ENCODE results near the gene HBEGF. TPM values are rescaled to one million over a fixed set of nuclear protein-coding genes. Genes with fewer than 3 reads are reported as not detected.

Gene HBEGF
- total RNA-seq, 1 experiment from 2014 or later: 2.4 TPM

DNA sequence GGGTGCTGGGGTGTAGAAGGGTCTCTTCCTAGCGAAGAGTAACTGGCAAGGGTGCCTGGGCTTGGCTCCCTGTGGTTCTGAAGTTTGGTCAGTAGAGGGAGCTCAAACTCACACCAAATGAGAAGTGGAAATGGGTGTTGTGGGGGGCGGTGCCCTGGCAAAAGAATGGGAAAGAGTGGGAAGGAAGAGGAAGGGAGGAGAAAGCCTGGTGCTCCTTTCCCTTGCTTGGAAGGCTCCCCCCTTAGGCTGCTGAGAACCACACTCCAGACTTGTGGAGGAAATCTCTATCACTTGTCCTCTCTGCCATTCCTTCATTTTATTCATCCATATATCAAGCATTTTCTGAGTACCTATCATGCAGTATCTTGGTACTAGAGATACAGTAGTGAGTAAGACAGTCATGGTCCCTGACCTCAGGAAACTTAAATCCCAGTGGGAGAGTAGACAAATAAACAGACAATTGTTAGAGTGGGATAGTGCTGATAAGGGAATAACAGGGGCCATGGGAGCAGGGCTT lies 26.6 kb upstream of the HBEGF start:
- H3K27ac ChIP-seq (ENCODE audit: insufficient read length, low read depth, low read length): no peak overlapping the region
- no peak overlapping the region for H3K23ac ChIP-seq (ENCODE audit: insufficient read length, low read depth, low read length)
- Mint-ChIP-seq H3K9me3 (no peaks in the 10 kb centered on the region), H3K27me3 (ENCODE audit: low read depth) (peaks cover 4% of the 10 kb centered on the region; the same call in 1 of the 2 replicates), H3K4me3 (peak overlapping the region in 1 of 2 experiments; percentile 12; a peak in 2 of 5 replicates), H3K36me3 (ENCODE audit: insufficient read depth in 1 of 3, low read depth in 3 of 3) (no peaks in the 10 kb centered on the region), H3K27ac (no peak overlapping the region; a peak in 4 of 7 replicates), H3K4me1 (peaks cover 10 to 11% of the 10 kb centered on the region in 2 experiments)
- H3T11ph ChIP-seq (ENCODE audit: low read length): no peak overlapping the region
- H3K9me3 ChIP-seq (ENCODE audit: control insufficient read depth, low read depth, low read length): no peaks in the 10 kb centered on the region
- H3K79me2 ChIP-seq (ENCODE audit: insufficient read depth, low read length): no peaks in the 10 kb centered on the region
- TF ChIP-seq, protein P1, sequence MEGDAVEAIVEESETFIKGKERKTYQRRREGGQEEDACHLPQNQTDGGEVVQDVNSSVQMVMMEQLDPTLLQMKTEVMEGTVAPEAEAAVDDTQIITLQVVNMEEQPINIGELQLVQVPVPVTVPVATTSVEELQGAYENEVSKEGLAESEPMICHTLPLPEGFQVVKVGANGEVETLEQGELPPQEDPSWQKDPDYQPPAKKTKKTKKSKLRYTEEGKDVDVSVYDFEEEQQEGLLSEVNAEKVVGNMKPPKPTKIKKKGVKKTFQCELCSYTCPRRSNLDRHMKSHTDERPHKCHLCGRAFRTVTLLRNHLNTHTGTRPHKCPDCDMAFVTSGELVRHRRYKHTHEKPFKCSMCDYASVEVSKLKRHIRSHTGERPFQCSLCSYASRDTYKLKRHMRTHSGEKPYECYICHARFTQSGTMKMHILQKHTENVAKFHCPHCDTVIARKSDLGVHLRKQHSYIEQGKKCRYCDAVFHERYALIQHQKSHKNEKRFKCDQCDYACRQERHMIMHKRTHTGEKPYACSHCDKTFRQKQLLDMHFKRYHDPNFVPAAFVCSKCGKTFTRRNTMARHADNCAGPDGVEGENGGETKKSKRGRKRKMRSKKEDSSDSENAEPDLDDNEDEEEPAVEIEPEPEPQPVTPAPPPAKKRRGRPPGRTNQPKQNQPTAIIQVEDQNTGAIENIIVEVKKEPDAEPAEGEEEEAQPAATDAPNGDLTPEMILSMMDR (conservative IDR thresholded peaks at IDR 0.05): peak; percentile 87
- no peak overlapping the region for H3K18ac ChIP-seq (ENCODE audit: insufficient read length, low read depth, low read length)
- no peak overlapping the region for H4K5ac ChIP-seq (ENCODE audit: insufficient read length, low read depth, low read length)
- no CpG with 5 or more reads among the region's 2 CpGs for WGBS (ENCODE audit: extremely low coverage, insufficient read length, low lambda C conversion rate)
- no peaks in the 10 kb centered on the region for H3K23me2 ChIP-seq (ENCODE audit: insufficient read length, low read depth, low read length, poor library complexity, severe bottlenecking)
- no peak overlapping the region for H2AFZ ChIP-seq (ENCODE audit: low read length)
- peak; percentile 90 for DNase-seq
- H2BK5ac ChIP-seq (ENCODE audit: insufficient read length, low read length): no peak overlapping the region
- no peak overlapping the region for H2BK12ac ChIP-seq (ENCODE audit: insufficient read length, low read depth, low read length)
- H3K4me2 ChIP-seq (ENCODE audit: insufficient read depth, insufficient read length, low read length): no peak overlapping the region
- no peak overlapping the region for H3K56ac ChIP-seq (ENCODE audit: insufficient read length, low read depth, low read length)
- no peak overlapping the region for H4K91ac ChIP-seq (ENCODE audit: insufficient read length, low read depth, low read length)
- H4K8ac ChIP-seq (replicated peaks; ENCODE audit: insufficient read length, low read depth, low read length): no peak overlapping the region
- no peaks in the 10 kb centered on the region for H4K20me1 ChIP-seq (ENCODE audit: control insufficient read depth, insufficient read depth, insufficient read length)
- no peak overlapping the region for H2AK5ac ChIP-seq (ENCODE audit: insufficient read length, low read length)
- H3K27me3 ChIP-seq (ENCODE audit: insufficient read depth, low read length): no peaks in the 10 kb centered on the region
- H2BK15ac ChIP-seq (ENCODE audit: low read depth, low read length): no peak overlapping the region
- H3K4ac ChIP-seq (ENCODE audit: low read depth, low read length): no peak overlapping the region
- H2BK20ac ChIP-seq (ENCODE audit: low read depth, low read length, poor library complexity, severe bottlenecking): no peak overlapping the region
- no peak overlapping the region for H2BK120ac ChIP-seq (ENCODE audit: low read depth, low read length, poor library complexity, severe bottlenecking)
- H3K4me1 ChIP-seq (ENCODE audit: insufficient read depth, low read length): no peaks in the 10 kb centered on the region; the same call in 1 of the 2 replicates
- no peak overlapping the region for H3K14ac ChIP-seq (ENCODE audit: insufficient read depth, low read length)
- H3K9ac ChIP-seq (ENCODE audit: extremely low read depth, insufficient read length, low read length): no peak overlapping the region
- H3K79me1 ChIP-seq (ENCODE audit: insufficient read depth, low read depth, low read length, poor library complexity, severe bottlenecking): no peaks in the 10 kb centered on the region

Measured in H9 (cell line).